Testis (tissue), 2 donors: ENCODE measurements around the gene BICC1.
"Not testable (repeated sequence)": the region's sequence is repeated elsewhere in the genome, so short reads cannot be mapped to it uniquely, and the experiment has no call there.

Experiments used
- POLR2A ChIP-seq: fragments of 450-650 bp; IDR thresholded peaks from one replicate; pipeline ENCODE4 v1.6.1; 2017; ENCODE audit warnings: antibody characterized with exemption, mild to moderate bottlenecking, moderate library complexity
- TF ChIP-seq, protein P1 (sequence below), 3 experiments: fragments of 450-650 bp in 2 of 3; fragments of 200-600 bp in 1 of 3; sonication (generic) in 1 of 3; IDR thresholded peaks; one replicate each; pipeline ENCODE4 v1.5.1; 2016 to 2019; ENCODE audit warnings: antibody characterized with exemption in 3 of 3, mild to moderate bottlenecking in 2 of 3, moderate library complexity in 1 of 3

DNA sequence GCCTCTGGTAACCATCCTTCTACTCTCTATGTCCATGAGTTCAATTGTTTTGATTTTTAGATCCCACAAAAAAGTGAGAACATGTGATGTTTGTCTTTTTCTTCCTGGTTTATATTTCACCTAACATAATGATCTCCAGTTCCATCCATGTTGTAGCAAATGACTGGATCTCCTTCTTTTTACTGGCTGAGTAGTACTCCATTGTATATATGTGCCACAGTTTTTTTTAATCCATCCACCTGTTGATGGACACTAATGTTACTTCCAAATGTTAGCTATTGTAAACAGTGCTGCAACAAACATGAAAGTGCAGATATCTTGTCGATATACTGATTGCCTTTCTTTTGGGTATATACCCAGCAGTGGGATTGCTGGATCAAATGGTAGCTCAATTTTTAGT lies 345.5 kb downstream of the BICC1 start:
- TF ChIP-seq, protein P1, sequence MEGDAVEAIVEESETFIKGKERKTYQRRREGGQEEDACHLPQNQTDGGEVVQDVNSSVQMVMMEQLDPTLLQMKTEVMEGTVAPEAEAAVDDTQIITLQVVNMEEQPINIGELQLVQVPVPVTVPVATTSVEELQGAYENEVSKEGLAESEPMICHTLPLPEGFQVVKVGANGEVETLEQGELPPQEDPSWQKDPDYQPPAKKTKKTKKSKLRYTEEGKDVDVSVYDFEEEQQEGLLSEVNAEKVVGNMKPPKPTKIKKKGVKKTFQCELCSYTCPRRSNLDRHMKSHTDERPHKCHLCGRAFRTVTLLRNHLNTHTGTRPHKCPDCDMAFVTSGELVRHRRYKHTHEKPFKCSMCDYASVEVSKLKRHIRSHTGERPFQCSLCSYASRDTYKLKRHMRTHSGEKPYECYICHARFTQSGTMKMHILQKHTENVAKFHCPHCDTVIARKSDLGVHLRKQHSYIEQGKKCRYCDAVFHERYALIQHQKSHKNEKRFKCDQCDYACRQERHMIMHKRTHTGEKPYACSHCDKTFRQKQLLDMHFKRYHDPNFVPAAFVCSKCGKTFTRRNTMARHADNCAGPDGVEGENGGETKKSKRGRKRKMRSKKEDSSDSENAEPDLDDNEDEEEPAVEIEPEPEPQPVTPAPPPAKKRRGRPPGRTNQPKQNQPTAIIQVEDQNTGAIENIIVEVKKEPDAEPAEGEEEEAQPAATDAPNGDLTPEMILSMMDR (IDR thresholded peaks at IDR 0.05), result not testable (repeated sequence)
- not testable (repeated sequence) for TF ChIP-seq POLR2A
